Measurements from ENCODE around the gene TMEM167B.

The TMEM167B gene

DNA sequence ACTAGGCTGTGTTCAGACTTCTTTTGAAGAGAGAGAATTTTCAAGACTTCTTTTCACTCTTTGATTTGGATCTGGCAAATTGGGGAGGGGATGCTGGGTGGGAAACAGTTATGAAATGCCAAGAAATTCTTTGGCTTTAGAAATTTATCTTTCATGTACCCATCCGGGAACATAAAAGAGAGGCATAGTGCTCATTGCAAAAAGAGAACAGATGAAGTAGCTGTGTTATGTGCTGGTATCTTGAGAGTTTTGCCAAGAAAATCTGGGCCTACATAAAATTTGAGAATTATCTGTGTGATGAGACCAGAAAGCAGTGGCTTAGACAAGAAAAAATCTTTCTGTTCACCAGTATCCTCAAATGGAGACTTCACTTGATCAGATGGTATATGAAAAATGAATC, 4.3 kb downstream of the TMEM167B start:
- Histone ChIP-seq H4K91ac (ENCODE audit: low read depth, low read length, poor library complexity) (no peak overlapping the region), H2AFZ (ENCODE audit: low read length) (no peak overlapping the region), H3K79me1 (ENCODE audit: low read depth, low read length) (no peaks in the 10 kb centered on the region), H3K14ac (ENCODE audit: low read length) (no peak overlapping the region), H2BK15ac (ENCODE audit: low read length) (no peak overlapping the region), H4K8ac (ENCODE audit: low read depth, low read length) (no peak overlapping the region), H3K4ac (ENCODE audit: low read length) (no peak overlapping the region), H3K27ac (replicated peaks; ENCODE audit: low read length) (no peak overlapping the region), H2BK120ac (ENCODE audit: low read depth, low read length) (no peak overlapping the region), H3K27me3 (ENCODE audit: control insufficient read depth in 3 of 3, insufficient read depth in 3 of 3, low read depth in 1 of 3, low read length in 3 of 3) (no peaks in the 10 kb centered on the region), H3K36me3 (replicated peaks in 1 of 2; ENCODE audit: control insufficient read depth in 2 of 2, insufficient read depth in 2 of 2, low read length in 2 of 2) (peaks cover 5 to 36% of the 10 kb centered on the region in 2 donors), H2BK12ac (ENCODE audit: low read length) (no peak overlapping the region), H3K4me2 (ENCODE audit: insufficient read depth, low read length, poor library complexity, severe bottlenecking) (no peak overlapping the region), H3K4me3 (ENCODE audit: low read length in 2 of 2) (no peak overlapping the region), H3K4me1 (ENCODE audit: control insufficient read depth in 2 of 2, insufficient read depth in 1 of 2, low read depth in 1 of 2, low read length in 2 of 2) (peaks cover 5 to 6% of the 10 kb centered on the region in 2 donors), H3K9me3 (replicated peaks in 1 of 2; ENCODE audit: control insufficient read depth in 2 of 2, insufficient read depth in 1 of 2, low read depth in 1 of 2, low read length in 2 of 2) (no peaks in the 10 kb centered on the region), H2AK5ac (ENCODE audit: low read depth, low read length) (no peak overlapping the region), H3K18ac (ENCODE audit: low read length) (no peak overlapping the region), H3K9ac (ENCODE audit: low read depth, low read length, poor library complexity) (no peak overlapping the region), H3K23ac (ENCODE audit: low read depth, low read length, poor library complexity) (no peak overlapping the region), H2BK5ac (ENCODE audit: low read length) (no peak overlapping the region)
- DNase-seq (ENCODE audit: low spot score): no peak
- WGBS, 2 donors (ENCODE audit: extremely low coverage in 2 of 2, insufficient read length in 2 of 2, insufficient replicate concordance in 1 of 2): no CpG with 5 or more reads among the region's 1 CpG

DNA sequence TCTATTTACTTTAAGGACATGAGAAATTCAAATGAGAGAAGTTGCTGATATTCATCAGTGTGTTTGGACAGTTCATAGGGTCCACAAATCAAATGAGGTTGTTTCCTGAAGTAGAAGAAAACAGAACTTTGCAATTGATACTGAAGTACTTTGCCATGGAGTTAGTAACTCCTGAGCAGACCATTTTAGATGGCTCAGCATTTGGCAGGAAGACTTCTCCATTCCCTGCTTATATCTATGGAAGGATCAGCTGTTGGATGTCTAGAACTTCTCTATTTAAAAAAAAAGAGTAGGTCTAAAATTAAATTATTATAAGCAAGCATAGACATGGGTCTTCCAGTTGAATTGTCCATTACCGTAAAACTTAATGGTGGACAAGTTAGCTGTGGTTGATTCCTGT, 5.1 kb downstream of the TMEM167B start:
- Histone ChIP-seq H3K4me3 (ENCODE audit: low read length in 2 of 2) (no peak overlapping the region), H2AK5ac (ENCODE audit: low read depth, low read length) (no peak overlapping the region), H4K91ac (ENCODE audit: low read depth, low read length, poor library complexity) (no peak overlapping the region), H3K4me2 (ENCODE audit: insufficient read depth, low read length, poor library complexity, severe bottlenecking) (no peak overlapping the region), H3K27me3 (ENCODE audit: control insufficient read depth in 3 of 3, insufficient read depth in 3 of 3, low read depth in 1 of 3, low read length in 3 of 3) (no peaks in the 10 kb centered on the region), H2AFZ (ENCODE audit: low read length) (no peak overlapping the region), H2BK15ac (ENCODE audit: low read length) (no peak overlapping the region), H3K4ac (ENCODE audit: low read length) (no peak overlapping the region), H3K18ac (ENCODE audit: low read length) (no peak overlapping the region), H4K8ac (ENCODE audit: low read depth, low read length) (no peak overlapping the region), H3K14ac (ENCODE audit: low read length) (no peak overlapping the region), H3K23ac (ENCODE audit: low read depth, low read length, poor library complexity) (no peak overlapping the region), H3K9ac (ENCODE audit: low read depth, low read length, poor library complexity) (no peak overlapping the region), H2BK5ac (ENCODE audit: low read length) (no peak overlapping the region), H3K79me1 (ENCODE audit: low read depth, low read length) (peaks cover 5% of the 10 kb centered on the region), H3K4me1 (ENCODE audit: control insufficient read depth in 2 of 2, insufficient read depth in 1 of 2, low read depth in 1 of 2, low read length in 2 of 2) (peaks cover 6 to 7% of the 10 kb centered on the region in 2 donors), H3K9me3 (replicated peaks in 1 of 2; ENCODE audit: control insufficient read depth in 2 of 2, insufficient read depth in 1 of 2, low read depth in 1 of 2, low read length in 2 of 2) (no peaks in the 10 kb centered on the region), H2BK12ac (ENCODE audit: low read length) (no peak overlapping the region), H3K27ac (replicated peaks; ENCODE audit: low read length) (no peak overlapping the region), H3K36me3 (replicated peaks in 1 of 2; ENCODE audit: control insufficient read depth in 2 of 2, insufficient read depth in 2 of 2, low read length in 2 of 2) (peaks cover 5 to 36% of the 10 kb centered on the region in 2 donors), H2BK120ac (ENCODE audit: low read depth, low read length) (no peak overlapping the region)
- WGBS, 2 donors (ENCODE audit: extremely low coverage in 2 of 2, insufficient read length in 2 of 2, insufficient replicate concordance in 1 of 2): no CpG with 5 or more reads among the region's 1 CpG
- DNase-seq (ENCODE audit: low spot score): no peak

DNA sequence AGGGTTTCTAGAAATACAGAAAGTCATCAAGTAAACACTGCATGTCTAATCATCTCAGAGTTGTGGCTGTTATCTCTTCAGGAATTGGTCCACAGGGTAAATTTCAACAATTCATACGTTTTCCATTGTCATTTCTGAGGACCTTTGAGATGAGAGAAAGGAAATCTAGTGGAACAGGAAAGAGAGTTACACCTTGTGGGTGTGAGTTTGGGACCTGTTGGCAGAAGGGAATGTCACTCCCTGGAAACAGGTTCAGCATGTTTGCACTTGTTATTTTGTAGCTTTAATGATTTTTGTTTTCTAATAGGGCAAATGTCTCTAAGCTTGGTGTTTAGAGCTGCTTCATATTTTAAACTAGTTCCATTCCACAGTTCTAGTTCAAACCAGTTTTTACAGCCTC, 5.6 kb downstream of the TMEM167B start:
- Histone ChIP-seq H2BK12ac (ENCODE audit: low read length) (no peak overlapping the region), H2AFZ (ENCODE audit: low read length) (no peak overlapping the region), H3K4me2 (ENCODE audit: insufficient read depth, low read length, poor library complexity, severe bottlenecking) (no peak overlapping the region), H3K36me3 (replicated peaks in 1 of 2; ENCODE audit: control insufficient read depth in 2 of 2, insufficient read depth in 2 of 2, low read length in 2 of 2) (peaks cover 5 to 38% of the 10 kb centered on the region in 2 donors), H3K14ac (ENCODE audit: low read length) (no peak overlapping the region), H2BK5ac (ENCODE audit: low read length) (no peak overlapping the region), H2BK120ac (ENCODE audit: low read depth, low read length) (no peak overlapping the region), H3K9me3 (replicated peaks in 1 of 2; ENCODE audit: control insufficient read depth in 2 of 2, insufficient read depth in 1 of 2, low read depth in 1 of 2, low read length in 2 of 2) (no peaks in the 10 kb centered on the region), H3K9ac (ENCODE audit: low read depth, low read length, poor library complexity) (no peak overlapping the region), H3K27ac (replicated peaks; ENCODE audit: low read length) (no peak overlapping the region), H3K18ac (ENCODE audit: low read length) (no peak overlapping the region), H3K27me3 (ENCODE audit: control insufficient read depth in 3 of 3, insufficient read depth in 3 of 3, low read depth in 1 of 3, low read length in 3 of 3) (no peaks in the 10 kb centered on the region), H3K4me1 (ENCODE audit: control insufficient read depth in 2 of 2, insufficient read depth in 1 of 2, low read depth in 1 of 2, low read length in 2 of 2) (peaks cover 6 to 9% of the 10 kb centered on the region in 2 donors), H2BK15ac (ENCODE audit: low read length) (no peak overlapping the region), H3K4ac (ENCODE audit: low read length) (no peak overlapping the region), H3K4me3 (ENCODE audit: low read length in 2 of 2) (no peak overlapping the region), H3K79me1 (ENCODE audit: low read depth, low read length) (peaks cover 5% of the 10 kb centered on the region), H2AK5ac (ENCODE audit: low read depth, low read length) (no peak overlapping the region), H4K8ac (ENCODE audit: low read depth, low read length) (no peak overlapping the region), H4K91ac (ENCODE audit: low read depth, low read length, poor library complexity) (no peak overlapping the region), H3K23ac (ENCODE audit: low read depth, low read length, poor library complexity) (no peak overlapping the region)
- WGBS, 2 donors (ENCODE audit: extremely low coverage in 2 of 2, insufficient read length in 2 of 2, insufficient replicate concordance in 1 of 2): no CpG with 5 or more reads among the region's 1 CpG
- no peak for DNase-seq (ENCODE audit: low spot score)

DNA sequence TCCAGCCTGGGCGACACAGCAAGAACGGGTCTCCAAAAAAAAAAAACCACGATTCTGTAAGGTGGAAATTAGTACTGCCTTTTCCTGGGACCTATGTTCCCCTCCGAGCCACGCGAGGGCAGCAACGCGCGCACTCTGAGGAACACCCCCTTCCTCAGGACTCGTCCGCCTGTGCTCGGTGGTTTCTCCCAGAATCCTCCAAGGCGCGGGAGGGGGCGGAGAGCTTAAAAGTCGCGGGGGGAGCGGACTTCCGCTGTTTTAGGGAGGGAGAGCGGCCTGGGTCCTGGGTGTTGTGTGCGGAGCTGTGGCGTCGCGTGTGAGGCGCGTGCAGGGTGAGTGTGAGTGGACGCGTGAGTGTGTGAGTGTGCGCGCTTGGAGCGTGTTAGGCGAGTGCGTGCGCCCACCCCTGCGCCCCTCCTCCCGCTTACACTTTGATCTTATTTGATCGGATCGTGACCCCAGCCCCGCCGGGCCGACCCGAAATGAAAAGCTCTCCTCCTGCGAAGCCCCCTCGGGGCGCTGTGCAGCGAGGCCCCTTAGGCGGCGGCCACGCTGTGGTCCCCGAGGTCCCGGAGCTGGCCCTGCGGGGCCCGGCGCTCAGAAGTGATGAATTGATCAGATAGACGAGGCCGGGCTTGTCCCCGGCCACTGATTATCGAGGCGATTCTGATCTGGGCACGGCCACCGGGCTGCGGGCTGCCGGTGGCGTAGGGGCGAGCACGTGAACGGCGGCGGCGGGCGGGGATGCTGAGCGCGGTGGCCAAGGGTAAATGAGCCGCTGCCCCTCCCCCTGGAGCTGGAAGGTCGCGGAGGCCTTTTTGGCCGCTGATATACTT, 9.6 kb downstream of the TMEM167B start:
- peak overlapping the region; percentile 100 for H3K23ac ChIP-seq (ENCODE audit: low read depth, low read length, poor library complexity)
- H3K4me3 ChIP-seq (ENCODE audit: low read length in 2 of 2): peak overlapping the region; percentile 97 to 99
- peak overlapping the region; percentile 75 for H2BK15ac ChIP-seq (ENCODE audit: low read length)
- H3K9me3 ChIP-seq (replicated peaks in 1 of 2; ENCODE audit: control insufficient read depth in 2 of 2, insufficient read depth in 1 of 2, low read depth in 1 of 2, low read length in 2 of 2): no peaks in the 10 kb centered on the region
- H3K18ac ChIP-seq (ENCODE audit: low read length): peak overlapping the region; percentile 98
- peak overlapping the region; percentile 43 for H4K8ac ChIP-seq (ENCODE audit: low read depth, low read length)
- H2AK5ac ChIP-seq (ENCODE audit: low read depth, low read length): peak overlapping the region; percentile 95
- H3K4me1 ChIP-seq (ENCODE audit: control insufficient read depth in 2 of 2, insufficient read depth in 1 of 2, low read depth in 1 of 2, low read length in 2 of 2): peaks cover 2 to 6% of the 10 kb centered on the region in 2 donors
- DNase-seq (ENCODE audit: low spot score): peak; percentile 96
- peak overlapping the region; percentile 97 for H3K4ac ChIP-seq (ENCODE audit: low read length)
- peaks cover 7% of the 10 kb centered on the region for H3K79me1 ChIP-seq (ENCODE audit: low read depth, low read length)
- peak overlapping the region; percentile 91 for H2AFZ ChIP-seq (ENCODE audit: low read length)
- peaks cover 0 to 41% of the 10 kb centered on the region in 2 donors for H3K36me3 ChIP-seq (replicated peaks in 1 of 2; ENCODE audit: control insufficient read depth in 2 of 2, insufficient read depth in 2 of 2, low read length in 2 of 2)
- peak overlapping the region; percentile 100 for H3K9ac ChIP-seq (ENCODE audit: low read depth, low read length, poor library complexity)
- H3K27ac ChIP-seq (replicated peaks; ENCODE audit: low read length): peak overlapping the region; percentile 94
- H4K91ac ChIP-seq (ENCODE audit: low read depth, low read length, poor library complexity): no peak overlapping the region
- H3K4me2 ChIP-seq (ENCODE audit: insufficient read depth, low read length, poor library complexity, severe bottlenecking): peak overlapping the region; percentile 77
- H3K27me3 ChIP-seq (ENCODE audit: control insufficient read depth in 3 of 3, insufficient read depth in 3 of 3, low read depth in 1 of 3, low read length in 3 of 3): no peaks in the 10 kb centered on the region
- H2BK12ac ChIP-seq (ENCODE audit: low read length): no peak overlapping the region
- no CpG with 5 or more reads among the region's 77 CpGs for WGBS, 2 donors (ENCODE audit: extremely low coverage in 2 of 2, insufficient read length in 2 of 2, insufficient replicate concordance in 1 of 2)
- H2BK120ac ChIP-seq (ENCODE audit: low read depth, low read length): peak overlapping the region; percentile 87
- peak overlapping the region; percentile 98 for H3K14ac ChIP-seq (ENCODE audit: low read length)
- peak overlapping the region; percentile 93 for H2BK5ac ChIP-seq (ENCODE audit: low read length)

Measured in neuronal stem cell (in vitro differentiated cells).